Fibroblast of gingiva (primary cell): ENCODE results near the gene RPS5.
"Not testable (repeated sequence)": the region's sequence is repeated elsewhere in the genome, so short reads cannot be mapped to it uniquely, and the experiment has no call there.

ENCODE experiments used
- DNase-seq: peaks from one replicate; pipeline ENCODE4 v3.0.0-alpha.2; 2011; ENCODE audit warnings: low read depth

Gene RPS5

DNA sequence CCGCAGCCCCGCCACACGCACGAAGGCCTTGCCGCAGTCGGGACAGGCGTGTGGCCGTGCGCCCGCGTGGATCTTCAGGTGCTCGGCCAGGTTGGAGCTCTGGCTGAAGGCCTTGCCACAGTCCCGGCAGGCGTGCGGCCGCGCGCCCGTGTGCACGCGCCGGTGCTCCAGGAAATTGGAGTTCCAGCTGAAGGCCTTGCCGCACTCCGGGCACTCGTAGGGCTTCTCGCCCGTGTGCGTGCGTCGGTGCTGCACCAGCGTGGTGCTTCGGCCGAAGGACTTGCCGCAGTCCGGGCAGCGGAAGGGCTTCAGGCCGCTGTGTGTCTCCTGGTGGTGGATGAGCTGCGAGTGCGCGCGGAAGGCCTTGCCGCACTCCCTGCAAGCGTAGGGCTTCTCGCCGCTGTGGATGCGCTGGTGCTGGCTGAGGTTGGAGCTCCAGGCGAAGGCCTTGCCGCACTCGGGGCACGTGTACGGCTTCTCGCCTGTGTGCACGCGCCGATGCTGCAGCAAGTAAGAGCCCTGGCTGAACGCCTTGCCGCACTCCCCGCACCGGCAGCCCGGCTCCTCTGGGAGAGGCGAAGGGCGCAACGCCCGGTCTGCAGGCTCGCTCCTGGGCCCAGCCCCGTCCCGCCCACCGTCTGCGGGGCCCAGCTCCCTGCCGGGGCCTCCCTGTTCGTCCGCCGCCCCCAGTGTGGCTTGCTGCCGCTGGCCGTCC lies 30.1 kb upstream of the RPS5 start:
- DNase-seq = peak; percentile 34

- DNase-seq = no peak
These were observed 29.5 kb upstream of the RPS5 start for GRCh38 chr19:58357481-58358145.

- peak; percentile 54 for DNase-seq
These were observed 25.2 kb upstream of the RPS5 start for GRCh38 chr19:58361900-58362271.

GRCh38 chr19:58362272-58362994 lies 24.6 kb upstream of the RPS5 start, which contains the start of gene ZNF497:
Gene ZNF497, minus strand, starts transcription at chr19:58362751. Its CDS starts 5,116 bp downstream, at chr19:58357635.
- peak; percentile 96 for DNase-seq

DNA sequence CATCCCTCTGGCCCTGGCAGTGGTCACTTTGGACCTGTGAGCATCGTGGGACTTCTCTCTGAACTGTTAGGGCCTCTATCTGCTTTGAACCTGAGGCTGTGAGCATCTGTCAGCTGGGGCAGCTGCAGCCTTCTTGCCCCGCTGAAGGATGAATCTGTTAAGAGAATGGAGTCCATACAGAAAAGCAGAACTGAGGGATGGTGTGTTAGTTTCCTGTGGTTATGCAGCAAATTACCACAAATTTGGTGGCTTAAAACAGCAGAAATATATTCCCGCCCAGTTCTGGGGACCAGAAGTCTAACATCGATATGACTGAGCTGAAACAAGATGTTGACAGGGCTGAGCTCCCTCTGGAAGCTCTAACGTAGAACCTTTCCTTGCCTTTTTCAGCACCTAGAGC lies 22.9 kb upstream of the RPS5 start:
- DNase-seq = no peak

GRCh38 chr19:58366585-58367430 lies 20.3 kb upstream of the RPS5 start:
- DNase-seq = no peak

GRCh38 chr19:58367698-58368454 lies 19.2 kb upstream of the RPS5 start:
- no peak for DNase-seq

DNA sequence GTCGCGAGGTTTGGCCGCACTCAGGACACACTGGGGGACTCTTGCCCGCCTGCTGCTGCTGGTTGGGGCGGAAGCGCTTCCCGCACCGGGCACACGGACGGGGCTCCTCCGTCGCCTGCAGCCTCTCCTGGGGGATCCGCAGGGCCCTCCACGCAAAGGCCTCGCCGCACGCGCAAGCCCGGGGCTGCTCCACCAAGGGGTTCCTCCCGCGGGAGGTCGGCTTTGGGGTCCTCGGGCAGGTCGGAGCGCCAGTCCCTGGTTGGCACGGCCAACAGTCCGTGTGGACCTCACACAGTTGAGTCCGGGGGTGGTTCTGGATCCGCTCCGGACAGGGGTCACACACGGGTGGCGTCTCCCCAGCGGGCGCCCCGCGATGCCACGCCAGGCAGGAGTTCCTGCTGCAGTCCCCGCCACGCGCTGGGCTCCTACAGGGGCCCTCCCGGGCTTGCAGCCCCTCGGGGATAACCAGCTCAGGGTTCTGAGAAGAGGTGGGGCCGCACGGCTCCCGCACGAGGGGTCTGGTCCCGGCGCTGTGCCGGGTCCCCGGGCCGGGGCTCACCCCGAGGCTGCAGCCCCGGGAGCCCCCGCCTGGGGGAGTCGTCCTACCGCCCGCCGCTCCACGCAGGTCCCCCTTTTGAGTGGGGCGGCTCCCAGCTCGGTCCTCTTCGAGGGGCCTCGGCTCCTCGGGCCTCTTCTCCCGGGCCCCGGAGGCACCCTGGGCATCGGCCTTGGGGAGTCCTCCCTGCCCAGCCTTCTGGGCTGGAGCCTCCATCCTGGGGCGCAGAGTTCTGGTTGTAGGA lies 18.3 kb upstream of the RPS5 start:
- DNase-seq = no peak

DNA sequence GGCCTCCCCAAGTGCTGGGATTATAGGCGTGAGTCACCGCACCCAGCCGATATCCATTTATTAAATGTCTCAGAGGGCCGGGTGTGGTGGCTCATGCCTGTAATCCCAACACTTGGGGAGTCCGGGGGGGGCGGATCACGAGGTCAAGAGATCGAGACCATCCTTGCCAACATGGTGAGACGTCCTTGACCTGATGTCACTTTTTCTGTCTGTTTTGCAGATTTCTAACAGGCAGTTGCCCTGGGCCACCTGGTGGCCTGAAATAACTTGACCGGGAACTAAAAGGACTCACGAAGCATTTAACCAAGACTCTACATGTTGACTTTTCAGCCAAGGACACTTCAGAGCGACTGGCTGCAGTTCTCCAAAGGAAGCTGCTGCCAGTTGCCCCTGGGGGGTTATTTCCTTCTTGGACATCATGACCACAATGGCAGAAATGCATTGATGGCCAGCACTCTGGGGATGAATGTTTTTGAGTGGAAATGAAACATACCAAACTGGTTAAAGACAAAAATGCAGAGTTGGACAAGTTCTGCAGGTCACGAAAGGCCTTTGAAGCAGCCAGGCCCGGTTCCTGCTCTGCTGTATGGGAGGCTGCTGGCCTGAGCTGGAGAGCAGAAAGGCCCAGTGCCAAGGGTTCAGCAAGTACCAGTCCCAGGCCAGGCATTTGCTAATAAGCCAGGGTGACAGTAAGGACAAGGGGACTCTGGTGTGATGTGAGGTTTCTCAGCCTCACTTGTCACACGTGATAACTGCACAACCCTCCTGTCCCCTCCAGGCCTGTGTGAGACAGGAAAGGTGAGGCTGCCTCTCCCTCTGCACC lies 14.5 kb upstream of the RPS5 start:
- DNase-seq = peak; percentile 44

- DNase-seq = no peak
These were observed 12.9 kb upstream of the RPS5 start for GRCh38 chr19:58374200-58374599.

GRCh38 chr19:58376724-58377123 lies 10.3 kb upstream of the RPS5 start:
- DNase-seq = not testable (repeated sequence)

GRCh38 chr19:58379246-58379645 lies 7.8 kb upstream of the RPS5 start:
- no peak for DNase-seq

- DNase-seq = no peak
These were observed 6.9 kb upstream of the RPS5 start for GRCh38 chr19:58380037-58380661.

DNA sequence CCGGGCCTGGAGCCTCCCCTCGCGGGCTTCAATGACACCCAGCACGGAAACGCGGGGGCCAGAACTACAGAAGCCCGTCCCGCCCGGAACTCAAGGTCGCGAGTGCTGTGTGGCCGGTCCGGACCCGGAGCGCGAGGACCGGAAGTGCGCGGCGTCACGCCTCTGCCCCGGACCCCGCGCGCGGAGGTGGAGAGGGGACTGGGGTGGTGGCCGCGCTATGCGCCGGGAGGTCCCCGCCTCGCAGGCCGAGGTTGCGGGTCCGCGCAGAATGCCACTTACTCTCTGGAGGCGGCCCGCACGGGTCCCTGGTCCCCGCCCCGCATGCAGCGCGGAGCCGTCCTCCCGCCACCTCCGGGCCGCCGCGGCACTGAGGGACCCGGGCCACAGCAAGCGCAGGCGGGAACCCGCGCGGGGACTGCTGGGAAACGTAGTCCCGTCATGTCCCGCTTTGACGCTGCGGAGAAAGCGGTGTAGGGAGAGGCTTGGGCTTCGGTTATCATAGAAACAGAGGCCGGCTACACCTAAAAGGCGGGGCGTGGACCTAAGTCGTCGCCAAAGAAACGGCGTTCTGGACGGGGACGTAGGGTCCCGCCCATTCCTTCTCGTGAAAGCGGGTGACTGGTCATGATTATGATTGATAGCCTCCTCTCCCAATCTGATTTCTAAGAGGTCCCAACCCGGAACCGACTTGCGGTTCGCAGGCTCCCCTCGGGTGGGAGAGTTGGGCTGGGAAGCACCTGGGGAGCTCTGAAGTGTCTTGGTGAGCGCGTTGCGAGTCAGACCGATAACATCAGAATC lies 6.2 kb upstream of the RPS5 start, which contains the start of gene ZNF837:
ZNF837 (minus strand) TSS at position 369 of the 798 bp plus-strand sequence. CDS start 11,698 bp downstream, outside the sequence.
- peak; percentile 100 for DNase-seq

- DNase-seq = no peak
These were observed 5.4 kb upstream of the RPS5 start for GRCh38 chr19:58381460-58382212.

GRCh38 chr19:58382997-58383603 lies 4.0 kb upstream of the RPS5 start:
- no peak for DNase-seq

DNA sequence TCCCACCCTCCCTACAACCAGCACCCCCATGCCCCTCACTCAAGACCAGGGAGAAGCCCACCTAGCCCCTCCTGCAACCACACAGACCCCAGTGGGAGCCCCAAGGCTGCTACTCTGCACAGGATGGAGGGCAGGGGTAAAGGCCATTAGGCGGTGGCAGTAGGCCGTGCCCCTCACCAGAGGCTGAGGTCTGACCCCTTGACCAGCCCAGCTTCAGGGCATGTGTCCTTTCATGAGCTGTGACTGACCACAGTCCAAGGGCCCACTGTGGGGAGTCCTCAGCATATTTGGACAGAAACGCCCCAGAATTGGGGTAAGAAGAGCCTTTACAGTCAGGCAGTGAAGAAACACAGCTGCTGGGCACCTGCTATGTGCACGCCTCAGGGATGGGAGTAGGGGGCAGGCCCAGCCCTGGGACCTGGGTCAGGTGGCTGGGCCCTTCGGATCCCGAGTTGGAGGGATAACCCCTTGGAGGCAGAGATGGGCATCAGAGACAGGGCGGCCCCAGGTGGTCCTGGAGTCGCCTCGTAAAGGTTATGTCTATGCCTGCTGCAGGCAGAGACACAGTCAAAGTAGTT lies 1.7 kb upstream of the RPS5 start:
- DNase-seq = no peak
